Muscle layer of duodenum (tissue), 2 donors: ENCODE results near the gene LRBA.

ENCODE experiments used
- H3K27ac ChIP-seq: one replicate; pipeline ENCODE4 v1.7.0; 2013; ENCODE audit warnings: mild to moderate bottlenecking, low read length
- H3K27me3 ChIP-seq: one replicate; pipeline ENCODE4 v1.7.0; 2013; ENCODE audit warnings: low read depth, mild to moderate bottlenecking, control low read depth, low read length
- H3K36me3 ChIP-seq, 2 donors: one replicate each; pipeline ENCODE4 v1.7.0; 2013; ENCODE audit warnings: low read length in 2 of 2, control low read depth in 1 of 2, mild to moderate bottlenecking in 1 of 2; ENCODE audit not compliant: insufficient read depth in 2 of 2, control insufficient read depth in 1 of 2
- H3K4me1 ChIP-seq, 2 donors: one replicate each; pipeline ENCODE4 v1.7.0; 2013; ENCODE audit warnings: low read length in 2 of 2, mild to moderate bottlenecking in 2 of 2, control low read depth in 1 of 2, moderate library complexity in 1 of 2; ENCODE audit not compliant: insufficient read depth in 2 of 2, control insufficient read depth in 1 of 2
- H3K4me3 ChIP-seq, 2 donors: one replicate each; pipeline ENCODE4 v1.7.0; 2013; ENCODE audit warnings: low read length in 2 of 2, low read depth in 1 of 2, mild to moderate bottlenecking in 1 of 2
- H3K9me3 ChIP-seq, 2 donors: one replicate each; pipeline ENCODE4 v1.7.0; 2013; ENCODE audit warnings: low read length in 2 of 2, control low read depth in 1 of 2, mild to moderate bottlenecking in 1 of 2; ENCODE audit not compliant: control insufficient read depth in 1 of 2
- donor health status: healthy.

LRBA gene

DNA sequence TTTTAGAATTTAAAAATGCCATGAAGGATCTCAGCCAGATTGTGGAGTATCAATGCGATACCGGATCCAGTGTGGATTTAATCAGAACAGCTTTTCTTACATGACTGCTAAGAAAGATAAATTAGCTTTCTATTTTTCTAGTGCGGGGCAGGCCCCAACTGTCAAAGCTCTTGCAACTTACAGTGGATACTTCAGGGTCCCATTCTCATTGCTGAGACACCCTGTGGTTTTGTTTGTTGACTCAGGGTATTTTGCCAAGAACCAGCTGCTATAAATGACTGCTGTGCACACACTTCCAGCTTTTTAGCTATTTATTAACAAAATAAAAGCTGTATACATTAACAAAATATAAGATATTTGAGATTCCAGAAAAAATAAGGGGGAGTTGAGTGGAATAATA is 770.5 kb downstream of the LRBA start:
- H3K9me3 ChIP-seq = no peaks in the 10 kb centered on the region
- H3K27me3 ChIP-seq = no peaks in the 10 kb centered on the region
- no peak overlapping the region for H3K27ac ChIP-seq
- peaks cover 0 to 11% of the 10 kb centered on the region in 2 donors for H3K36me3 ChIP-seq
- no peak overlapping the region for H3K4me3 ChIP-seq
- peaks cover 0 to 5% of the 10 kb centered on the region in 2 donors for H3K4me1 ChIP-seq

DNA sequence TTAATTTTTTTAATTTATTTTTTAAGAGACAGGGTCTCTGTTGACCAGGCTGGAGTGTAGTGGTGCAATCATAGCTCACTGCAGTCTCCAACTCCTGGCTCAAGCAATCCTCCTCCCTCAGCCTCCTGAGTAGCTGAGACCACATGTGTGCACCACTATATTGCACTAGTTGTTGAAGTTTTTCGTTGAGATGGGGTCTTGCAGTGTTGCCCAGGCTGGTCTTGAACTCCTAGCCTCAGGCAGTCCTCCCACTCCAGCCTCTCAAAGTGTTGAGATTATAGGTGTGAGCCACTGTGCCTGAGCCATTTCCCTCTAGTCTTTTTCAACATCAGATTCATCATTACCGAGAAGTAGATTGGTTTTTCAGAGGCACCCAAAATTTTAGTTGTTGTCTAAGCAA is 771.2 kb downstream of the LRBA start:
- Histone ChIP-seq H3K4me1 (peaks cover 0 to 5% of the 10 kb centered on the region in 2 donors), H3K27me3 (no peaks in the 10 kb centered on the region), H3K9me3 (no peaks in the 10 kb centered on the region), H3K27ac (no peak overlapping the region), H3K4me3 (no peak overlapping the region), H3K36me3 (peaks cover 0 to 11% of the 10 kb centered on the region in 2 donors)

DNA sequence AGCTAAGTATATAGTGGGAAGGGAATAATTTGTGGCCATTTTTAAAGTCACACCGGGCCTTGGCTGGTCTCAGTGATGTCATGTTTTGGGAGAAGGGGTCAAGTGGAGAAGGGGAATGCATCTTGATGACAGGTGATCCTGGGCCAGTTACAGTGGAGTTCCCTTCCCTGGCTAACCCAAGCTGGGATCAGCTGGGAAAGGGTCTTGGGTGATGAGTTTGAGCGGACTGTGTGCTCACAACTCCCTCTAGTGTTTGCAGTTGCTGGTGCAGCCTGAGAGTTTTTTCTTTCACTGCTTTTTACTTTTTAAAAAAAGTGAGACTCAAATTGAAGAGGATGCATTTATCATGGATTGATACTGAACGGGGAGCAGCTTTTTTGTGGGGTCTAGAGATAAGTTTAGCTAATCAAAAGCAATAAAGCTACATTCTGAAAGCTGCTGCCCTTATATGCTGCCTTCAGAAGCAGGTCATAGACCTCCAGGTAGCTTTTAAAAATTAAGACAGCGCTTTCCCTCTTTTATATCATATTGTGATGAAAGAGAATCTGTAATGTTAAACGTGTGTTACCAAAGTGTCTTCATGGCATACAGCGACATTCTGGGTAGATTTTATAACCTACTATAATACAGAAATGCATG is 772.1 kb downstream of the LRBA start:
- no peak overlapping the region for H3K4me3 ChIP-seq
- no peak overlapping the region for H3K27ac ChIP-seq
- H3K4me1 ChIP-seq = peaks cover 0 to 5% of the 10 kb centered on the region in 2 donors
- H3K27me3 ChIP-seq = no peaks in the 10 kb centered on the region
- no peaks in the 10 kb centered on the region for H3K9me3 ChIP-seq
- peaks cover 0 to 6% of the 10 kb centered on the region in 2 donors for H3K36me3 ChIP-seq

DNA sequence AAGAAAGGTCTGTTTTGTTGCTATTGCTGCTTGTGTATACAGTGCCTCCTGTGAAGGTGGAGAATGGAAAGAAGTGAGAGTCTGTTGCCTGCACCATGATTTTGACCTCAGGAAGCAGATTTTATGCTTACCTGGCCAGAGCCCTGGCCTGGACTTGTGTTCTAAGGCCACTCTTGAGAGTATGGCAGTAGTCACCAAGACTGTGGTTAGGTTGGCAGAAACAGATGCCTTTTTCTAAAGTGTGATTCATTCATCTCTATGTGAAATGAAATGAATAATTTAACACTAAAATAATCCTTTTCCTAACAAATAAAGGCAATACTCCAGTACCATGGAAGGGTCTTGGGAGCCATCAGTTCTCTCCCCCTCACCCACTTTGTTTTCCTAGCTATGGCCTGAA is 775.1 kb downstream of the LRBA start:
- H3K9me3 ChIP-seq = no peaks in the 10 kb centered on the region
- H3K27ac ChIP-seq = no peak overlapping the region
- H3K4me3 ChIP-seq = no peak overlapping the region
- peaks cover 8 to 16% of the 10 kb centered on the region in 2 donors for H3K4me1 ChIP-seq
- H3K27me3 ChIP-seq = no peaks in the 10 kb centered on the region
- H3K36me3 ChIP-seq = no peaks in the 10 kb centered on the region

DNA sequence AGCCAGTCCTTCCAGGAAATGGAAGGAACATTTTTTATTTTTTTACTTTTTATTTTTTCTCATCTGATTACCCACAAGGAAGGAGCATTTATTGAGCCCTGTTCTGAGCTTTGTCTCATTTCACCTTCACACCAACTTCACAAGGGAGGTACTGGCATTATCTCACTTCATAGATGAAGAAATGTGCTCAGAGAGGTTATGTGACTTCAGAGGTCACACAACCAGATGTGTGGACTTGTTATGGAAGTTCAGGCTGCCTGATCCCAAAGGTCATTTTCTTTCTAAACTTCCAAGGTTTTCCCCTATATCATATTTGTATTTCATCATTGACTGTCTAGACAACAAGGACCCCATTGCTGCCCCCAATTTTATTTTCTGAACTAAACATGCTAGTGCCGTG is 776.5 kb downstream of the LRBA start:
- H3K27ac ChIP-seq = no peak overlapping the region
- peaks cover 8 to 11% of the 10 kb centered on the region in 2 donors for H3K4me1 ChIP-seq
- no peaks in the 10 kb centered on the region for H3K27me3 ChIP-seq
- no peaks in the 10 kb centered on the region for H3K9me3 ChIP-seq
- no peak overlapping the region for H3K4me3 ChIP-seq
- H3K36me3 ChIP-seq = peaks cover 4% of the 10 kb centered on the region in 2 donors

DNA sequence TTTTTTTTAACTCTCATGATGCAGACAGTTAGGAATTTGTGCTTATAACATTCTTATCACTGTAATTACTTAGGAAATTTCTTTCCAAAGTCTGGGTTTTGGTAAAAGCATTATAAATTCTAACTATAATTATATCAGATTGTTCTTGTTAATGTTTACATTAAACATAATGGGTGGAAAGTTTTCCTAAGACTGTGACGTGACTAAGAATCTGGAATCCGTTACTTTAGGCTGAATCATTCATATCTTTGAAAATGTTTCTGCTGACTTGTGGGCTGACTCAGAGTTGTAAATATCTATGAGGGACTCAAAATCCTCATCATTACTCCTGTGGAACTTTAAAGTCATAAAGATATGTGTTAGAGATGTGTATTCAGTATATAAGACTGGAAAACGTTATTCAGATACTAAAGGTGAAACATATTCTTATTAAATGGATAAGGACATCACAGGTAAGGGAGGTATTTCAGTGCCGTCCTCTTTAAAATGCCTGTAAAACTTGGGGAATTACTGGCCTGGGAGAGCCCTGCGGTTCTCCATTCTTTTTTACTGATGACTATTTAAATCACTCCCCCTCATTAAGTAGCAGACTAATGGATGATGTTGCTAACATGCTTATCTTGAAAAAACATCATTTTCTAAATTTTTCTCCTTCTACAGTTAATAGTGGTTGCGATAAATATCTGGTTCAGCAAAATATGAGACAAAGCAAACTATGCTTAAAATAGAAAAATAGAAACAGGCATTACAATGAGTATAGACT is 777.8 kb downstream of the LRBA start:
- Histone ChIP-seq H3K27ac (peak overlapping the region; percentile 79), H3K4me3 (no peak overlapping the region), H3K9me3 (no peaks in the 10 kb centered on the region), H3K27me3 (no peaks in the 10 kb centered on the region), H3K36me3 (peaks cover 6 to 16% of the 10 kb centered on the region in 2 donors), H3K4me1 (peaks cover 8 to 11% of the 10 kb centered on the region in 2 donors)

DNA sequence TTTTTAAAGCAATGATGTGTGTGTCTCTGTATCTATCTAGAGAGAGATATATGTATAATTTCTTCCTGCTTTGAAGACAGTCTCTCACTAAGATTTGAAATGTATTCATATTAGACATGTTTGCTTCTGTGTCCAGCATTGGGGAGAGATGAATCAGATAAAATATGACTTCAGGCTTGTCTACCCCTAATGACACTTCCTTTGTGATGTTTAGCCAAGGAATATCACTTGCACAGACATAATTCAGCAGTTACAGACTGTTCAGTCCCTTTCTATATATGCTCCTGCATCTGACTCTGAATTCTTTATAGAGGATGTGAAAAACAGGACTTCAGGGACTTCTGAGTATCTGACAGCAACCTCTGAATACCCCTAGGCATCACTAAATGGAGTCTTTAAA is 778.5 kb downstream of the LRBA start:
- no peak overlapping the region for H3K4me3 ChIP-seq
- no peaks in the 10 kb centered on the region for H3K9me3 ChIP-seq
- H3K4me1 ChIP-seq = peaks cover 8 to 17% of the 10 kb centered on the region in 2 donors
- no peaks in the 10 kb centered on the region for H3K27me3 ChIP-seq
- H3K27ac ChIP-seq = peak overlapping the region; percentile 79
- H3K36me3 ChIP-seq = peaks cover 6 to 16% of the 10 kb centered on the region in 2 donors

DNA sequence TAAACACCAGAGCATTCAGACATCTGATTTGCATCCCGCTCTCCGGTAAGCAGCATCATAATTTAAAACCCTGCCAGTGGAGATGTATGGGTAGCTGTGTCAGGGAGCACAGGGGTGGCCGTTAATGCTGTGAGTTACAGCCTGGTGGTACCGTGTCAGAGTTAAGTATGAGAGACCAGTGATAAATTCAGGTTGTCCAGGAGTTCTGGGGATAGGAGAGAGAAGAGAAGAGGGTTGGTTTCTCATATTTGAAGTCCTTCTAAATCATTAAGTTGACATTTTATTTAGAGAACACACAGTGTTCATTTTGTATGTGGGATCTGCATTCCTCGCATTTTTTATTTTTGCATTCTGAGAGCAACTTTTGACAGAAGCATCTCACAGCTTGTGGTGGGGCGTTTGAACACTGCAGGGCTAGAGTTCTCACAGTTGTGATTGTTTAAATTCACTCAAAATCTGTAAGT is 779.2 kb downstream of the LRBA start:
- peaks cover 6 to 16% of the 10 kb centered on the region in 2 donors for H3K36me3 ChIP-seq
- H3K4me3 ChIP-seq = no peak overlapping the region
- H3K9me3 ChIP-seq = no peaks in the 10 kb centered on the region
- H3K4me1 ChIP-seq = peaks cover 8 to 17% of the 10 kb centered on the region in 2 donors
- H3K27ac ChIP-seq = peak overlapping the region; percentile 79
- no peaks in the 10 kb centered on the region for H3K27me3 ChIP-seq

DNA sequence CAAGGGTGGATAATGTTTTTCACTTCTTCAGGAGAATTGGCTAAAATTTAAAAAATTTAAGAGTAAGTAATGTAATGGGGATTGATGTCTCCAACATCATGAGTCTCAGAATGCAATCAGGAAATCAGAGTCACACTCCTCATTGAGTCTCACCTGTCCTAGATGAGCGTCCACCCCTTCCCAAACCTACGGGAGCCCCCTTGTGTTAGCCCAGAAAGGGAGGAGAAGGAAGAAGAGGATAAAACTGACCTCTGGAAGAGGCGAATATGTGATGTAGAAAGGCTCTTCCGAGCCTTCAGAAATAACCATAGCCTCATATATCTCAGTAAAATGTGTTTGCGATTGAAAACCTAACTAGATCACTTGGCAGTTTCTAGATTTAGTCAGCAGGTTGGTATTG is 779.8 kb downstream of the LRBA start:
- peaks cover 10 to 17% of the 10 kb centered on the region in 2 donors for H3K4me1 ChIP-seq
- H3K27me3 ChIP-seq = no peaks in the 10 kb centered on the region
- H3K27ac ChIP-seq = peak overlapping the region; percentile 79

DNA sequence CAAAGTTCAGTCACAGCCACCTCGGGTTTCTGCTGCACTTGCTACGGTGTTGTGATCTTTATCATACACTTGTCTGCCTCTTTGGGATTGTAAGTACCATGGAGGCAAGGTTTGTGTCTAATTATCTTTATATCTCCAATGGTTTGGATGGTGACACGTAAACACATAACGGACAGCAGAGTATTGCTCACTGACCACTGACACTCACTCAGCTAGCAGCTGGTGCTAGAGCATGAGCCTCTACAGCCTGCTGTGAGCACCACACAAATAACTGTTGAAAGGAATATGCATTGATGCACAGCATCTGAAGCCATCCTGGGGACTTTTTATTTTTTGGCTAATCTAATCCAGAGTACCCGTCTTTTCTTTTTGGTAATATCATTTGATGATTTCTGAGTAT is 780.8 kb downstream of the LRBA start:
- Histone ChIP-seq H3K27me3 (no peaks in the 10 kb centered on the region), H3K27ac (no peak overlapping the region), H3K9me3 (no peaks in the 10 kb centered on the region), H3K4me3 (no peak overlapping the region), H3K4me1 (peaks cover 12 to 20% of the 10 kb centered on the region in 2 donors), H3K36me3 (peaks cover 6 to 16% of the 10 kb centered on the region in 2 donors)

More for the DNA sequence above, 779.8 kb downstream of the LRBA start:
- H3K36me3 ChIP-seq = peaks cover 6 to 16% of the 10 kb centered on the region in 2 donors
- no peaks in the 10 kb centered on the region for H3K9me3 ChIP-seq
- no peak overlapping the region for H3K4me3 ChIP-seq

DNA sequence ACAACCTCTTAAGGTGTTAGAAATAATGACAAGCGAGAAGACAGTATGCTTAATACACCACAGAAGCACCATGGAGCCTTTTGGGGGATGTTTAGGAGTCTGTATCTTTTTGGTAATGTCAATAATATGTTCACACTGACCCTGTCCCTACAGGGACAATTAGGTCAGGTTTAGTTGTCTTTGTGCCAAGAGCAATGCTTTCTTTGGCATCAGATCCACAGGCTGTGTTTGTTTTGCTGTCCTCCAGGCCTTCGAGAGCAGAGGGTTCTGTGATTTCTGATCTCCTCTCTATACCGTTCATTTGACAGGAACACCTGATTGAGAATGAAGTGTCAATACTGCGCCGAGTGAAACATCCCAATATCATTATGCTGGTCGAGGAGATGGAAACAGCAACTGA is 783.1 kb downstream of the LRBA start:
- no peaks in the 10 kb centered on the region for H3K27me3 ChIP-seq
- no peak overlapping the region for H3K27ac ChIP-seq
- peaks cover 12 to 28% of the 10 kb centered on the region in 2 donors for H3K4me1 ChIP-seq
- H3K4me3 ChIP-seq = no peak overlapping the region
- H3K9me3 ChIP-seq = no peaks in the 10 kb centered on the region
- peaks cover 6 to 16% of the 10 kb centered on the region in 2 donors for H3K36me3 ChIP-seq
